OCI-LY7 (cell line): ENCODE results near the gene KDM1A.

Experiments
- EZH2phosphoT487 ChIP-seq: fragments of 200-600 bp; sonication (generic); IDR thresholded peaks from 2 replicates; pipeline ENCODE4 v1.6.1; 2018; ENCODE audit warnings: low read depth, borderline replicate concordance, mild to moderate bottlenecking, mixed run types, antibody characterized with exemption, low read length, moderate library complexity, mixed read lengths
- TF ChIP-seq, protein P1 (sequence below): fragments of 200-600 bp; sonication (generic); conservative IDR thresholded peaks from 2 replicates; pipeline ENCODE4 v1.5.1; 2014; ENCODE audit warnings: mild to moderate bottlenecking, antibody characterized with exemption, low read length, moderate library complexity, mixed read lengths

DNA sequence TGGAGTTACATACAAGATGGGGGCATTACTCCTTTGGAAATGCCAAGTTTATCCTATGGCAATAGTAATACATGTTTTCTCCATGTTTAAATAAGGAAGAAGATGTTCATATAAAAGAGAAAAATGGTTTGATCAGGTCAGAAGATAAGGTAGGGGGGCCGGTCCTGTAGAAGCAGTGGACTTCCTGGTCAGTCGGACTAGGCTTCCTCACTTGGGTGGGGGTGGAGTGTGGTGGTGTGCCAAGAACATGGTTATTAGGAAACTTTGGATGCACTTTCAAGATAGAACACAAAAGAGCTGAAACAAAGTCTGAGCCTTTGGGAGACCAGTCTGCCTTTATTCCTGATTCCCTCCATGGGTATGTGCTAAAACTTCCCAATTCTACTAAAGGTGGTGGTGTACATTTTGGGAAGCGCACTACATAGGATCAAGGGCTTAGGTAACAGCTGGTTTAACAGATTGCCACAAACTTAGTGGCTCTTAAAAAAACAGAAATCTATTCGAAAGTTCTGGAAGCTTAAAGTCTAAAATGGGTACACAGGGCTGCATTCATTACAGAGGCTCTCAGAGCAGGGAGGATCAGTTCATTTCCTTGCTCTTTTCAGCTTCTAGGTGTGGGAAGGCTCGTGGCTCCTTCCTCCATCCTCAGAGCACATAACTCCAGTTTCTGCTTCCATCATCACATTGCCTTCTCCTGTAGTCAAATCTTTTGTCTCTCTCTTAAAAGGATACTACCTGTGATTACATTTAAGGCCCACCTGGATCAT is 64.6 kb downstream of the KDM1A start:
- TF ChIP-seq, protein P1, sequence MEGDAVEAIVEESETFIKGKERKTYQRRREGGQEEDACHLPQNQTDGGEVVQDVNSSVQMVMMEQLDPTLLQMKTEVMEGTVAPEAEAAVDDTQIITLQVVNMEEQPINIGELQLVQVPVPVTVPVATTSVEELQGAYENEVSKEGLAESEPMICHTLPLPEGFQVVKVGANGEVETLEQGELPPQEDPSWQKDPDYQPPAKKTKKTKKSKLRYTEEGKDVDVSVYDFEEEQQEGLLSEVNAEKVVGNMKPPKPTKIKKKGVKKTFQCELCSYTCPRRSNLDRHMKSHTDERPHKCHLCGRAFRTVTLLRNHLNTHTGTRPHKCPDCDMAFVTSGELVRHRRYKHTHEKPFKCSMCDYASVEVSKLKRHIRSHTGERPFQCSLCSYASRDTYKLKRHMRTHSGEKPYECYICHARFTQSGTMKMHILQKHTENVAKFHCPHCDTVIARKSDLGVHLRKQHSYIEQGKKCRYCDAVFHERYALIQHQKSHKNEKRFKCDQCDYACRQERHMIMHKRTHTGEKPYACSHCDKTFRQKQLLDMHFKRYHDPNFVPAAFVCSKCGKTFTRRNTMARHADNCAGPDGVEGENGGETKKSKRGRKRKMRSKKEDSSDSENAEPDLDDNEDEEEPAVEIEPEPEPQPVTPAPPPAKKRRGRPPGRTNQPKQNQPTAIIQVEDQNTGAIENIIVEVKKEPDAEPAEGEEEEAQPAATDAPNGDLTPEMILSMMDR: no peak
- no peak for TF ChIP-seq EZH2phosphoT487
